HG02610 (cell line): ENCODE results near the gene NLGN3.

Source experiments
- ATAC-seq: cut with Tn5 transposase; IDR thresholded peaks from one replicate; pipeline ENCODE4 v1.9.1; 2021; ENCODE audit warnings: mild to moderate bottlenecking, moderate library complexity; ENCODE audit not compliant: unreplicated experiment

Gene NLGN3

GRCh38 chrX:71210816-71211215, 66.2 kb downstream of the NLGN3 start:
- ATAC-seq: no peak

DNA sequence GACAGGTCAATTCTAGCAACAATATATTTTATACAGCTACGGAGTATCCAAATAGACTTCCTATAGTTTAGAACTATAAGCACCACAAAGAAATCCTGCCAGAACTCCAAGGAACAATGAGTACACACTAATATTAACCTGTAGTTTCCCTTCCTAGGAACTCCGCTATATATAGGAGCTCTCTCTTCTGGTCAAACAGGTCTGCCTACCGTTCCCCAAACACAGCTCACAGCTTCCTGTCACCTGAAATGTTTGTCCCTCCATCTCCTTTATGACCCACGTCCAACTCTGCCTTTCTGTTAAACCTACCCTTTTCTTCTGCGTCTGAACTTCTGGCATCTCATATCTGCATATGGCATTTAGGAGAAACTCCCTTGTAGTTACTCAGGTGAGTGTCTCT, 67.9 kb downstream of the NLGN3 start:
- no peak for ATAC-seq

DNA sequence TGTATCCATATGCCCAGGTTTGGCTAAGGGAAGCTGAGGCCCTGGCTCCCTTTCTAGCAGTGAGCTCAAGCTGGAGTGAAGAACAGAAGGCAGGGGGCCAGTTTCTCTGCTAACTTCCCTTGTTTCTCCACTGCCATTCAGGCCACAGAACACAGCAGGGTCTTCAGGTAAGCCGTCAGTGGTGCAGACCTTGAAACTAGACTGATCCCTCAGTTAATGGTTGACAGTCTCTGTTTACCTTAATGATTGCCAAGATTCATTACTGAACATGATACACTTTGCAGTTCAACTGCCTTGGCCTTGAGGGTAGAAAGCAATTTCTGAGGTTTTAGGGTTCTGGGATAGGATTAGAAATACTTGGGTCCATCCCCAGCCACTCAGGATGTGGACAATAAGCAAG, 69.5 kb downstream of the NLGN3 start:
- no peak for ATAC-seq

DNA sequence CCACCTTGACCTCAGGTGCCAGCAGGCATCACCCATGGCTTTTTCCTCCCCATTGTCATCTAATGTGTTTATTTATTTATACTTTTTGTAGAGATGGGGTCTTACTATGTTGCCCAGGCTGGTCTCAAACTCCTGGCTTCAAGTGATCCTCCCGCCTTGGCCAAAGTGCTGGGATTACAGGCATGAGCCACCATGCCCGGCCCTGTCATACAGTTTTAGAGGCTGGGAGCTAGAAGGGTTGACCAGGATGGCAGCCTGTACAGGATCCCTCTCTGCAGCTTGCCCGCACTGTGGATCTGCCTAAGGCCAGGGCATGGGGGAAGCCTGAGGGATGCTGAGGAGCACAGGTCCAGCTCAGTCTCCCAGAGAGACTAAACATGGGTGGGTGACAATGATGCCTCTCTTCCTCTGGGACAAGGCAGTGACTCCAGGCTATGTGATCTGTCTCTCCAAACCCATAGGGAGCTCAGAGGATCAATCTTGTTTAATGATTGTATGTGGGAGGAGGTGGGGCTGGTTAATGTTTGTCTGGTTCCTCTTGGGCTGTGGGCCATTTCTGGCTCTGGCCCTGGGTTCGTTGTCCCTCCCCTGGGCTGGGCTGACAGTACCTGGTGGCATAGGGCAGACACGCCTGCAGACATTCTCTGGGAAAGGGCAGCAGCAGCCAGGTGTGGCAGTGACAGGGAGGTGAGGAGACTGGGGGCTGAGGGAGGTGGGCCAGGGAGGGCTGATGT, 70.1 kb downstream of the NLGN3 start:
- ATAC-seq: no peak

DNA sequence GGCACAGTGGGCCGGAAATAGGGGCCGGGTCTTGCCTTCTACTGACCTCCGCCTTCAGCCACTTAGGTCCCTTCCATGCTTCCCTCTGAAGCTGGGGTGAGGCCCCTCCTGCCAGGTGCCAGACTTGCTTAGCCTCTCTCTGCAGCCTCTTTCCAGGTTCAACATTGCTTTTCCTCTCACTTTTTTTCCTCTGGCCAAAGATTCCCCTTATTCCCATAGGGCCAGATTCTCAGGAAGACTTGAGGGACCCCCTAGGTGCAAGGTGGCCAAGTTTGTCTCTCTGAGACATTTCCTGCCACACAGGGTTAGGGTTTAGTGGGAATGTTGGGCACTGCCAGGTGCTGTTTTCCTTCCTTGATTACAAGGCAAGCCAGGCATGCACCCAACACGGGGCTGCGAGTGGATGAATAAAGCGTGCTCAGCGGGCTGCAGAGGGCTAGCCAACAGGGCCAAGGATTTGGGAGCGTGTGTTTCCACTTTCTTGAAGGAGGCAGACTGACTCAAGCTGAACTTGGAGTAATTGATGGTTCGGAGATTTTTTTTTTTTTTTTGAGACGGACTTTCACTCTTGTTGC, 70.8 kb downstream of the NLGN3 start:
- no peak for ATAC-seq

DNA sequence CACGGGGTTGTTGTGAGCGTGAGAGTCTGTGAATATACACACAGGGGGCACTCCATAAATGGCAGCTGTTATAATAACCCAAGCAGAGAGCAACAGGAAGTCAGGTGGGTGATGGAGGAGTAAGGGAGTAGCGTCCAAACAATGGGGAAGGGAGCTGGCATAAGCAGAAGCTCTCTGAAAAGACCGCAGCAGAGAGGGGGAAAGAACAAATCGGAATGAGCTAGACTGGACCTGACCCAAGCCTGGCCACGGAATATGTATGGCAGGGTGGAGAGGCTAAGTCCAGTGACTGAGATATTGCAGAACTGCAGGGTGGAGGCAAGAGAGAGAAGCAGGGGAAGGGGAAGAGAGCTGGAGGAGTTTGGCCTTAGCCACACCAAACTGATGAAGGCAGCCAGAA, 71.8 kb downstream of the NLGN3 start:
- ATAC-seq: no peak

DNA sequence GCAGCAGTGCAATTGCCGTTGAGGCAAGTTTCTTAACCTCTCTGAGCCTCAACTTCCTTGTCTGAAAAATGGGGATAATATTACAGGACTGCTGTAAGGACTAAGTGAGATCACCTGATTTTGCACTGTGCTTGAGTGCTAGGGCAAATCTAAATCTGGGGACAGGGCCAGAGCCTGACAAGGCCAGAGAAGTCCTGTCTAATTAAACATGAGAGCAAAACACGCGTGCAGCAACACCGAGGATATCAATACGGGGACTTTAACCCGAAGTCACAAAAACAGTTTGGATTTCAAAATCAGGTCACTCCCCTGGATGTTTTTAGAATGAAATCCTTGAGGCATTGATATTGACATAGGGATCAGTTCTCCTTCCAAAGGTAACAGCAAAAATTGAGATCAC, 72.7 kb downstream of the NLGN3 start:
- ATAC-seq: no peak
